CD4-positive, alpha-beta T cell treated with Interferon alpha-2 for 1 hour (primary cell): Measurements from ENCODE around the gene CLDN19.
"Not testable (repeated sequence)": the region's sequence is repeated elsewhere in the genome, so short reads cannot be mapped to it uniquely, and the experiment has no call there.

Experiments
- DNase-seq, 2 donors: peaks; one replicate each; pipeline ENCODE4 v3.0.0-alpha.2; 2020 to 2022

Gene CLDN19

DNA sequence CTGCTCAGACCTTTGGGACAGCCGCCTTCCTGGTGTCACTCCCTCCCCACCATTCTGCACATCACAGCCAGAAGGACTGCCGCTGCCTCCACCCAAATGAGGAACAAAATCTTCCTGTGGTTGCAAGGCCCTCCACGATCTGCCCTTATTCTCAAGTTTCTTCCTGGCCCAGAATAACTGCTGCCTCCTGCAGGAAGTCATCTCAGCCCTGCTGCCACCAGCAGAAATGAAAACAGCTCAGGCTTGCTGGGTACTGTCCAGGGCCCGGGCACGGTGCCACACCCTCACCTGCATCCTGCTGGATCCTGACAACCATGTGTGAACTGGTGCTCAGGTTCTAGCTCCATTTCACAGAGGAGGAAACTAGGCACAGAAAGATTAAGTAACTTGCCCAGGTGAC, 2.8 kb downstream of the CLDN19 start:
- peak in 1 of 2 donors; percentile 23 for DNase-seq

DNA sequence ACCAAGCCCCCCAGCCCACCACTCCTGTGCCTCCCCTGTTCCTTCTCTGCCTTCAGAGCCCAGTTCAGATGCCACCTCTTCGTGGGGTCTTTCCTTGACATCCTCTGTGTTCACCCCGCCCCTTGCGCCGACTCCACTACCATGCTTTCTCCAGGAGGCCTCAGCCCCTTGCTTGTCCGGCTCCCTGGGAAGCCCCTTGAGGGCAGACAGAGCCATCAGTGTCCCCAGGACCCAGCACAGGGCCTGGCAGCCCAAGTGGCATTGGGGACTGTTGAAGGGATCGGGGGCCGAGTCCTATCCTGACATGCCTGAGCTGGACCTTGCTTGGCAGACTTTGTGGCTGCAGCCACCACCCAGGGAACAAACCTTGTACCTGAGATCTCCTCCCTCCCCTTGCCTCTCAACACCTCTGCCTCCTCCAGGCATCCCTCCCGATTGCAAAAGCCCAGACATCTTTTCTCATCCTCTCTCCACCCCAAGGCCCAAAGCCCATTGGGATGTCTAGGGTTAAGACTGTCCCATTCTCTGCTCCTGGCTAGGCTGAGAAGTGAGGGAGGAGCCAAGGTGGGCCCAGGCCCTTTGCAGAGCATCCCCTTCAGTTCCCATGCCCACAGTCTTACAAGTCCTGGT, 3.4 kb downstream of the CLDN19 start:
- DNase-seq: no peak

DNA sequence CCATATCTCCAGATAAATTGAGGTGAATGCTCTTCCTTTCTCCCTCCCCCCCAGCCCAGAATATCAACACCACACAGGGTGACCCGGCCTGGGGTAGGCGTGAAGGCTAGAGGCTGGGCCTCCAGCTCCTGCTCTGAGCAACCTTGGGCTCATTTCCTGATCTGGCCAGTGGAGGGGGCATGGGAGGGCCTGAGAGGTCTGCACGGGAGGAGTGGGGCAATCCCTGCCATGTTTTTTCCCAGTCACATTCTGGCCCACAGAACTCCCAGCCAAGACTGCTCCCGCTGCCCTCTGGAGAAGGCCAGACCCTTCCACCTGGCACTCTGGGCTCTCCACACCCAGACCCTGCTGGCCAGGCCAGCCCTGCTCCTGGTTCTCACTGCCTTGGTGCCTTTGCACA, 3.9 kb downstream of the CLDN19 start:
- DNase-seq: no peak

- DNase-seq: no peak
Measured at GRCh38 chr1:42735477-42736105, 4.4 kb downstream of the CLDN19 start.

DNA sequence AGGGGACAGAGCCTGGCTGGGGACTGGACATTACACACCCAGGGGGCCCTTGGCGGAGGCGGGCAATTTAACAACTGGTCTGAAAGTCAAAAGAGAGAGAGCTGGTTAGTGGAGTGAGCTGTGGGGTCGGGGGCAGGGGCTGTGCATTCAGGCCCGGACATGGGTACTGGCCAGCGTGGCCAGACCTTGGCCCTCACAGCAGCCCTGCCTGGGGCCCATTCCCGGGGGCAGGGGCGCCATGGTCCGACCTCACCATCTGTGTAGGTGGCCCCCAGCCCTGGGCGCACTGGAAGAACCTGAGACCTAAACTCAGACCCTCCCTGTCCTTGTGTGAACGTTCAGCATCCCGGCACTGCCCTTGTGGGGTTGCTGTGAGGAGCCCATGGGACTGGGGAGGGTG, 5.0 kb downstream of the CLDN19 start:
- no peak for DNase-seq

DNA sequence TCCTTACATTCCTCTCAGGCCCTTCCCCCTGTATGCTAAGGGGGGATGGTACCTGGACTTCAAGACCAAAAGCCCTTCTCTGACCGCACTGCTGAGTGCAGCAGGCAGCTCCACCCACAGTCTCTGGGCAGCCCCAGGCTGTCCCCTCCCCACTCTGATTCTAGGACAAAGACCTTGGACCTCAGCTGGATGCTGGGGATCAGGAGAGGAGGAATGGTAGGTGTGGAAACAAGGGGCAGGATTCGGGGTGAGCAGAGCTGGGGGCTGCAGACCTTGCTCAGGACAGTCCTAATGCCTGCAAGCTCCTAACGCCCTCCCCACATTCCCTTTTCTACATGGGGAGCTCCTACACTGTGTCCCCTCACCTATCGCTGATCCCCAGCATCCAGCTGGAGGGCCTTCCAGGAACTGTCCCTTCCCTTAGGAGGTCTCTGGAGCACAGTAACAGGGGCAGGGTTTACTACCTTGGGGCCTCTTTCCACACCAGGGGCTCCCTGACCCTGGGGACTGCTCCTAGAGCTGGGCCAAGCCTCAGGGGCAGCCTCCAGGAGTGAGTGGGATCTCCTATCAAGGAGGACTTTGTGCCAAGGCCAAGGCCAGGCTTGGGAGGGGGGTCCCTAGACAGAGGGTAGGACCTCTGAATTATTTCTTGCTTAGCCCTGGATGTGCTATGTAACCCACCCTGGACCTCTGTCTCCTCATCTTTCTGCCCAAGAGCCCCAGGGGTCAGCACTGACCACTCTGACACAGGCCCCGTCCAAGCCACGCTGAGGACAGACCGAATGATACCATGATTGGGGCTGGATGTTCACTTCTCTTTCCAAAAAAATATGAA, 5.6 kb downstream of the CLDN19 start:
- DNase-seq: no peak

DNA sequence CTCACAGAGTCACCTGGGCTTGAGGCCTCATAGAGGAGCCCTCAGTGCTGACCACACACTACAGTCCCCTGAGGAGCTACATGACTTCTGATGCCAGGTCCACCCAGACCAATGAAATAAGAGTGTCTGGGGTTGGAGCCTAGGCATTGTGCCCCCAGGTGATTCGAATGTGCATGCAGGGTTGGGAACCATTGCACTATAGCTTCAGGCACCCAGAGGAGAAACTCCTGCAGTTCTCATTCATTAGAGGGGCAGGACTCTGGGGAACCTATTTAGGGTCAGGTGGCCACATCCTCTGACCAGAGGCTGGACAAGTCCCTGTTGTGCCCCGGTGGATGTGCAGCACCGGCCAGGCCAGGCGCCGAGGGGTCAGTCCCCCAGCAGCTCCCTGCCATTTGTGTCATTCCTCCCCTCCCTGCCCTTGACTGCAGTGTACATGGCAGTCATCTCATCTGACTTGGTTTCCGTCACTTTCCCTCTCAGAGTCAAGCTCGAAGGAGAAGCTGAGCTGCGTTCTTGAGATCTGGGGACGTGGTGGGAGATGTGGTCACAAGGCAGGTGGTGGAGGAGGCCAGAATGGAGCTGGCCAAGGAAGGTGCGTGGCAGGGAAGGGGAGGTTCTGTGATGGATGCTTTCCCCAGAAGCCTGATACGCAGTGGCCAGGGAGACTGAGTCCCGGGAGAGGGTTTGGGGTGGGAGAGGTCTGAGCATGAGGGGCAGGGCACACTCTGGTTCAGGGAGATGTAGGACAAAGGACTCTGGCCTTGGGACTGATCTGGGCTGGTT, 6.4 kb downstream of the CLDN19 start:
- DNase-seq: no peak

GRCh38 chr1:42732126-42732680, 7.8 kb downstream of the CLDN19 start:
- DNase-seq: no peak

GRCh38 chr1:42731585-42731984, 8.5 kb downstream of the CLDN19 start:
- DNase-seq: no peak

DNA sequence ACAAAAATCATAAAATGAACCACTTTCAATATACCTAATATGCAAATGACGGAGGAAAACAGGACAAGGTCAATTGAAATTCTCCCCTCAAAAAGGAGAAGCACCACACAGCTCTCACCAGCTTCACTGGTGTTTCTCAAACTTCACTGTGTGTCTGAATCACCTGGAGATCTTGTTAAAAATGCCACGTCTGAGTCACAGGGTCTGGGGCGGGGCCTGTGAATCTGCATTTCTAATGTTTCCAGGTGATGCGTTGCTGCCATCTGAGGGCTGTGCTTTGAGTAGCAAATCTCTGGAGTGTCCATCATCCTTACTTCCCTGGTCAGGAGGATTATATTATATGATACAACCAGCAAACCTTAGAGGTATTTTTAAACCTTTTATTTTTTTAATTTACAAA, 9.0 kb downstream of the CLDN19 start:
- DNase-seq: peak in 1 of 2 donors; percentile 21

GRCh38 chr1:42730002-42730401, 10.0 kb downstream of the CLDN19 start:
- no peak for DNase-seq

GRCh38 chr1:42725820-42726219, 14.2 kb downstream of the CLDN19 start:
- DNase-seq: not testable (repeated sequence)

GRCh38 chr1:42723511-42723910, 16.5 kb downstream of the CLDN19 start:
- no peak for DNase-seq

- DNase-seq: not testable (repeated sequence)
Measured at GRCh38 chr1:42722403-42722802, 17.6 kb downstream of the CLDN19 start.

DNA sequence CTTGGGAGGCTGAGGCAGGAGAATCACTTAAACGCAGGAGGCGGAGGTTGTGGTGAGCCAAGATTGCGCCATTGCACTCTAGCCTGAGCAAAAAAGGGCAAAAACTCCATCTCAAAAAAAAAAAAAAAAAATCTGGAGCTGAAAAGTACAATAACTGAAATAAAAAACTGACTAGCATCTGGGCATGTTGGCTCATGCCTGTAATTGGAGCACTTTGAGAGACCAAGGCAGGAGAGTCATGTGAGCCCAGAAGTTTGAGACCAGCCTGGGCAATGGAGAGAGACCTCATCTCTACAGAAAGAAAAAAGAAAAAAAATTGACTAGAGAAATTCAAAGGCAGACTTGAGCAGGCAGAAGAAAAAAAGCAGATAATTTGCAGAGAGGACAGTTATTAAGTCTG, 18.1 kb downstream of the CLDN19 start:
- no peak for DNase-seq

GRCh38 chr1:42720868-42721267, 19.2 kb downstream of the CLDN19 start:
- DNase-seq: no peak

GRCh38 chr1:42714441-42714840, 25.6 kb downstream of the CLDN19 start:
- not testable (repeated sequence) for DNase-seq

DNA sequence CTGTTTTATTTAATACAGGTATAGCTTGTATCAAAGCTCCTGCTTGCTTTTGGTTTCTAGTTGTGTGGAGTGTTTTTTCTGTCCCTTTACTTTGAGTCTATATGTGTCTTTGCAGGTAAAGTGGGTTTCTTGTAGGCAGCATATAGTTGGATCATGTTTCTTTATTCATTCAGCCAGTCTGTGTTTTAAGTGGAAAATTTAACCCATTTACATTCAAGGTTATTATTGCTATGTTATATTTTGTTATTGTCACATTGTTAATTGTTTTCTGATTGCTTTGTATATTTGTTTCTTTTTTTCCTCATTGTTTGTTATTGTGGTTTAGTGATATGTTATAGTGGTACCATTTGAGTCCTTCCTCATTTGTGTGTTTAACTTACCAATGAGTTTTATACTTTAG, 26.7 kb downstream of the CLDN19 start:
- no peak for DNase-seq

- DNase-seq: not testable (repeated sequence)
Measured at GRCh38 chr1:42712808-42713207, 27.2 kb downstream of the CLDN19 start.

DNA sequence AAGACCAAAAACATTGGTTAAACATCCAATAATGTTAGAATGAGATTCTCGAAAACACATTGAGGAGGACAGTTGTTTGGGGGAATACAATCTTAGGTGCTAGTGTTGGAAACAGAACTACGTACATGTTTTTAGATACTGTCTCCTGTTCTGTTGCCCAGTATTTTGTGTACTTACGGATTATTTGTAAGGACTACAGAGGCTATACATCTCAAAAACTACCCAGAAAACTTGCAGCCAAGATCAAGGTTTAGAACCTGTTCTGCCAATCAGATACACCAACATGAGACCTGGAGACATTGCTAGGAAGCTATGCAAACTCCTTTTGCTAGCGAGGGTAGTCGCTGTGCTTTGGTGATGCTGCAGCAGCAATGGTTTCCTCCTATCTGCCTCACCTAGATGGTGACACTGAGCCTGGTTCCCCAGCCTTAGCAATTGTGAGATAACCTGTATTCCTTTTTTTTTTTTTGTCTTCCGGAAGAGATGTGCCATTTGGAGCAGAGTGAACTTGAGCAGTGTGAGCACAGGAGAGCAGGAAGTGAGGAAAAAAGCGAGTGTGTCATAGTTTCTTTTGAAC, 36.1 kb downstream of the CLDN19 start:
- DNase-seq: no peak

GRCh38 chr1:42700006-42700405, 40.0 kb downstream of the CLDN19 start:
- no peak for DNase-seq

- DNase-seq: no peak
Measured at GRCh38 chr1:42698081-42698813, 41.8 kb downstream of the CLDN19 start.
